ENCODE measurements around the gene CLDN10.
A peak's percentile ranks its signal among the peaks of the same experiment; 100 is the strongest.

CLDN10 gene

GRCh38 chr13:95615539-95615938 is 63.0 kb downstream of the CLDN10 start:
- WGBS, 2 donors (ENCODE audit: extremely low coverage in 2 of 2, insufficient read length in 2 of 2, insufficient replicate concordance in 1 of 2) = no CpG with 5 or more reads among the region's 3 CpGs
- no peaks in the 10 kb centered on the region for H3K79me1 ChIP-seq (ENCODE audit: low read depth, low read length)
- no peaks in the 10 kb centered on the region for H3K27me3 ChIP-seq (ENCODE audit: control insufficient read depth in 3 of 3, insufficient read depth in 3 of 3, low read depth in 1 of 3, low read length in 3 of 3)
- no peak overlapping the region for H3K14ac ChIP-seq (ENCODE audit: low read length)
- H3K4me3 ChIP-seq (ENCODE audit: low read length in 2 of 2) = no peak overlapping the region
- H4K91ac ChIP-seq (ENCODE audit: low read depth, low read length, poor library complexity) = no peak overlapping the region
- no peak overlapping the region for H2BK5ac ChIP-seq (ENCODE audit: low read length)
- DNase-seq (ENCODE audit: low spot score) = no peak
- H2BK15ac ChIP-seq (ENCODE audit: low read length) = no peak overlapping the region
- H2AFZ ChIP-seq (ENCODE audit: low read length) = no peak overlapping the region
- peaks cover 0 to 2% of the 10 kb centered on the region in 2 donors for H3K9me3 ChIP-seq (replicated peaks in 1 of 2; ENCODE audit: control insufficient read depth in 2 of 2, insufficient read depth in 1 of 2, low read depth in 1 of 2, low read length in 2 of 2)
- no peak overlapping the region for H3K23ac ChIP-seq (ENCODE audit: low read depth, low read length, poor library complexity)
- H3K9ac ChIP-seq (ENCODE audit: low read depth, low read length, poor library complexity) = no peak overlapping the region
- H3K36me3 ChIP-seq (replicated peaks in 1 of 2; ENCODE audit: control insufficient read depth in 2 of 2, insufficient read depth in 2 of 2, low read length in 2 of 2) = peaks cover 21 to 96% of the 10 kb centered on the region in 2 donors
- H2AK5ac ChIP-seq (ENCODE audit: low read depth, low read length) = no peak overlapping the region
- no peak overlapping the region for H2BK12ac ChIP-seq (ENCODE audit: low read length)
- H3K4me1 ChIP-seq (ENCODE audit: control insufficient read depth in 2 of 2, insufficient read depth in 1 of 2, low read depth in 1 of 2, low read length in 2 of 2) = no peaks in the 10 kb centered on the region
- H3K18ac ChIP-seq (ENCODE audit: low read length) = no peak overlapping the region
- H3K4ac ChIP-seq (ENCODE audit: low read length) = no peak overlapping the region
- no peak overlapping the region for H4K8ac ChIP-seq (ENCODE audit: low read depth, low read length)
- no peak overlapping the region for H3K27ac ChIP-seq (replicated peaks; ENCODE audit: low read length)
- H3K4me2 ChIP-seq (ENCODE audit: insufficient read depth, low read length, poor library complexity, severe bottlenecking) = no peak overlapping the region
- no peak overlapping the region for H2BK120ac ChIP-seq (ENCODE audit: low read depth, low read length)

GRCh38 chr13:95620030-95620824 is 67.7 kb downstream of the CLDN10 start:
- no peak overlapping the region for H3K23ac ChIP-seq (ENCODE audit: low read depth, low read length, poor library complexity)
- no peak overlapping the region for H3K4me2 ChIP-seq (ENCODE audit: insufficient read depth, low read length, poor library complexity, severe bottlenecking)
- no peaks in the 10 kb centered on the region for H3K4me1 ChIP-seq (ENCODE audit: control insufficient read depth in 2 of 2, insufficient read depth in 1 of 2, low read depth in 1 of 2, low read length in 2 of 2)
- H3K27ac ChIP-seq (replicated peaks; ENCODE audit: low read length) = no peak overlapping the region
- H2BK5ac ChIP-seq (ENCODE audit: low read length) = no peak overlapping the region
- no peak overlapping the region for H2AFZ ChIP-seq (ENCODE audit: low read length)
- H3K9me3 ChIP-seq (replicated peaks in 1 of 2; ENCODE audit: control insufficient read depth in 2 of 2, insufficient read depth in 1 of 2, low read depth in 1 of 2, low read length in 2 of 2) = peaks cover 0 to 2% of the 10 kb centered on the region in 2 donors
- H2BK120ac ChIP-seq (ENCODE audit: low read depth, low read length) = no peak overlapping the region
- no peak overlapping the region for H4K91ac ChIP-seq (ENCODE audit: low read depth, low read length, poor library complexity)
- no peak overlapping the region for H3K18ac ChIP-seq (ENCODE audit: low read length)
- no peaks in the 10 kb centered on the region for H3K27me3 ChIP-seq (ENCODE audit: control insufficient read depth in 3 of 3, insufficient read depth in 3 of 3, low read depth in 1 of 3, low read length in 3 of 3)
- H2BK12ac ChIP-seq (ENCODE audit: low read length) = no peak overlapping the region
- WGBS, 2 donors (ENCODE audit: extremely low coverage in 2 of 2, insufficient read length in 2 of 2, insufficient replicate concordance in 1 of 2) = no CpG with 5 or more reads among the region's 2 CpGs
- H3K36me3 ChIP-seq (replicated peaks in 1 of 2; ENCODE audit: control insufficient read depth in 2 of 2, insufficient read depth in 2 of 2, low read length in 2 of 2) = peaks cover 31 to 99% of the 10 kb centered on the region in 2 donors
- no peak overlapping the region for H3K14ac ChIP-seq (ENCODE audit: low read length)
- DNase-seq (ENCODE audit: low spot score) = no peak
- no peak overlapping the region for H3K4me3 ChIP-seq (ENCODE audit: low read length in 2 of 2)
- no peak overlapping the region for H2AK5ac ChIP-seq (ENCODE audit: low read depth, low read length)
- H4K8ac ChIP-seq (ENCODE audit: low read depth, low read length) = no peak overlapping the region
- H3K4ac ChIP-seq (ENCODE audit: low read length) = no peak overlapping the region
- no peak overlapping the region for H3K9ac ChIP-seq (ENCODE audit: low read depth, low read length, poor library complexity)
- no peak overlapping the region for H2BK15ac ChIP-seq (ENCODE audit: low read length)
- H3K79me1 ChIP-seq (ENCODE audit: low read depth, low read length) = no peaks in the 10 kb centered on the region

- H2BK15ac ChIP-seq (ENCODE audit: low read length) = no peak overlapping the region
- no peak overlapping the region for H4K91ac ChIP-seq (ENCODE audit: low read depth, low read length, poor library complexity)
- no peak overlapping the region for H3K4me3 ChIP-seq (ENCODE audit: low read length in 2 of 2)
- H2BK12ac ChIP-seq (ENCODE audit: low read length) = no peak overlapping the region
- no peak overlapping the region for H3K27ac ChIP-seq (replicated peaks; ENCODE audit: low read length)
- H2AK5ac ChIP-seq (ENCODE audit: low read depth, low read length) = no peak overlapping the region
- no peak overlapping the region for H3K4ac ChIP-seq (ENCODE audit: low read length)
- no peaks in the 10 kb centered on the region for H3K79me1 ChIP-seq (ENCODE audit: low read depth, low read length)
- no peak overlapping the region for H4K8ac ChIP-seq (ENCODE audit: low read depth, low read length)
- H3K4me1 ChIP-seq (ENCODE audit: control insufficient read depth in 2 of 2, insufficient read depth in 1 of 2, low read depth in 1 of 2, low read length in 2 of 2) = no peaks in the 10 kb centered on the region
- no peak overlapping the region for H3K18ac ChIP-seq (ENCODE audit: low read length)
- H3K36me3 ChIP-seq (replicated peaks in 1 of 2; ENCODE audit: control insufficient read depth in 2 of 2, insufficient read depth in 2 of 2, low read length in 2 of 2) = peaks cover 27 to 98% of the 10 kb centered on the region in 2 donors
- H2BK120ac ChIP-seq (ENCODE audit: low read depth, low read length) = no peak overlapping the region
- H3K27me3 ChIP-seq (ENCODE audit: control insufficient read depth in 3 of 3, insufficient read depth in 3 of 3, low read depth in 1 of 3, low read length in 3 of 3) = no peaks in the 10 kb centered on the region
- no peak overlapping the region for H2AFZ ChIP-seq (ENCODE audit: low read length)
- H3K23ac ChIP-seq (ENCODE audit: low read depth, low read length, poor library complexity) = no peak overlapping the region
- H3K9ac ChIP-seq (ENCODE audit: low read depth, low read length, poor library complexity) = peak overlapping the region; percentile 12
- peaks cover 0 to 2% of the 10 kb centered on the region in 2 donors for H3K9me3 ChIP-seq (replicated peaks in 1 of 2; ENCODE audit: control insufficient read depth in 2 of 2, insufficient read depth in 1 of 2, low read depth in 1 of 2, low read length in 2 of 2)
- no peak for DNase-seq (ENCODE audit: low spot score)
- no peak overlapping the region for H3K4me2 ChIP-seq (ENCODE audit: insufficient read depth, low read length, poor library complexity, severe bottlenecking)
- no CpG with 5 or more reads among the region's 10 CpGs for WGBS, 2 donors (ENCODE audit: extremely low coverage in 2 of 2, insufficient read length in 2 of 2, insufficient replicate concordance in 1 of 2)
- H2BK5ac ChIP-seq (ENCODE audit: low read length) = no peak overlapping the region
- no peak overlapping the region for H3K14ac ChIP-seq (ENCODE audit: low read length)
These were observed 68.4 kb downstream of the CLDN10 start for GRCh38 chr13:95620825-95621498.

- Histone ChIP-seq H3K18ac (ENCODE audit: low read length) (no peak overlapping the region), H3K9me3 (replicated peaks in 1 of 2; ENCODE audit: control insufficient read depth in 2 of 2, insufficient read depth in 1 of 2, low read depth in 1 of 2, low read length in 2 of 2) (no peaks in the 10 kb centered on the region), H3K4me2 (ENCODE audit: insufficient read depth, low read length, poor library complexity, severe bottlenecking) (no peak overlapping the region), H3K9ac (ENCODE audit: low read depth, low read length, poor library complexity) (no peak overlapping the region), H3K27ac (replicated peaks; ENCODE audit: low read length) (no peak overlapping the region), H3K4me3 (ENCODE audit: low read length in 2 of 2) (no peak overlapping the region), H2BK5ac (ENCODE audit: low read length) (no peak overlapping the region), H3K36me3 (replicated peaks in 1 of 2; ENCODE audit: control insufficient read depth in 2 of 2, insufficient read depth in 2 of 2, low read length in 2 of 2) (peaks cover 22 to 98% of the 10 kb centered on the region in 2 donors), H3K27me3 (ENCODE audit: control insufficient read depth in 3 of 3, insufficient read depth in 3 of 3, low read depth in 1 of 3, low read length in 3 of 3) (no peaks in the 10 kb centered on the region), H3K4me1 (ENCODE audit: control insufficient read depth in 2 of 2, insufficient read depth in 1 of 2, low read depth in 1 of 2, low read length in 2 of 2) (no peaks in the 10 kb centered on the region), H2BK15ac (ENCODE audit: low read length) (no peak overlapping the region), H3K14ac (ENCODE audit: low read length) (no peak overlapping the region), H4K91ac (ENCODE audit: low read depth, low read length, poor library complexity) (no peak overlapping the region), H2AFZ (ENCODE audit: low read length) (no peak overlapping the region), H2BK12ac (ENCODE audit: low read length) (no peak overlapping the region), H3K79me1 (ENCODE audit: low read depth, low read length) (no peaks in the 10 kb centered on the region), H2BK120ac (ENCODE audit: low read depth, low read length) (no peak overlapping the region), H2AK5ac (ENCODE audit: low read depth, low read length) (no peak overlapping the region), H3K4ac (ENCODE audit: low read length) (no peak overlapping the region), H4K8ac (ENCODE audit: low read depth, low read length) (no peak overlapping the region), H3K23ac (ENCODE audit: low read depth, low read length, poor library complexity) (no peak overlapping the region)
- no peak for DNase-seq (ENCODE audit: low spot score)
- WGBS, 2 donors (ENCODE audit: extremely low coverage in 2 of 2, insufficient read length in 2 of 2, insufficient replicate concordance in 1 of 2) = no CpG with 5 or more reads among the region's 5 CpGs
These were observed 70.6 kb downstream of the CLDN10 start for GRCh38 chr13:95623141-95623540.

Data from neuronal stem cell (in vitro differentiated cells).